ENCODE data around the gene SLC9C1.

- no peak for TF ChIP-seq CTCF (conservative IDR thresholded peaks at IDR 0.05; ENCODE audit: low read length)
- TF ChIP-seq EZH2phosphoT487 (IDR thresholded peaks at IDR 0.05; ENCODE audit: borderline replicate concordance), result no peak
These were observed 119.0 kb downstream of the SLC9C1 start for GRCh38 chr3:112175037-112175436.
